GM10847 (cell line): Measurements from ENCODE around the gene TCF4.

Source experiments
- POLR2A ChIP-seq: IDR thresholded peaks from 2 replicates; pipeline ENCODE4 v1.6.1; 2011; ENCODE audit not compliant: insufficient read length; ENCODE audit errors: extremely low read depth

Gene TCF4

DNA sequence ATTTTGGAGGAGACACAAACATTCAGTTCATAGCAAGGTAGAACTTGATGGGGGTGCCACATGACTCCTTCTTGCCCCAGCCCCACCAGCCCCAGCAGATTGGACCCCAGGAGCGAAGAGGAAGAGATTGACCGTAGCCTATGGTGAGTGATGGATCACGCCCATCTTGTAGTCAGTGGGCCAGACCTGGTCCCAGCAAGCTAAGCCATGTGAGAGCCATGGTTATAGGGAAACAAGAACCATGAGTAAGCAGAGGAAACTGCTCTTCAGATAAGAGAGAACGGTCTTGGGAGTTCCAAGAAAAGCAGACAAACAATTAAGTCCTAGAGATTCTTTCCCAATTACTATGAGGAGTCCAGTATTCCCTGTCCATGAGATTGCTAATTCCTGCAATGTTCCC lies 4.6 kb upstream of the TCF4 start:
- TF ChIP-seq POLR2A = no peak

GRCh38 chr18:55592106-55592505 lies 4.1 kb upstream of the TCF4 start:
- no peak for TF ChIP-seq POLR2A

- peak; percentile 42 for TF ChIP-seq POLR2A
Measured at GRCh38 chr18:55589625-55590291, 1.8 kb upstream of the TCF4 start.

DNA sequence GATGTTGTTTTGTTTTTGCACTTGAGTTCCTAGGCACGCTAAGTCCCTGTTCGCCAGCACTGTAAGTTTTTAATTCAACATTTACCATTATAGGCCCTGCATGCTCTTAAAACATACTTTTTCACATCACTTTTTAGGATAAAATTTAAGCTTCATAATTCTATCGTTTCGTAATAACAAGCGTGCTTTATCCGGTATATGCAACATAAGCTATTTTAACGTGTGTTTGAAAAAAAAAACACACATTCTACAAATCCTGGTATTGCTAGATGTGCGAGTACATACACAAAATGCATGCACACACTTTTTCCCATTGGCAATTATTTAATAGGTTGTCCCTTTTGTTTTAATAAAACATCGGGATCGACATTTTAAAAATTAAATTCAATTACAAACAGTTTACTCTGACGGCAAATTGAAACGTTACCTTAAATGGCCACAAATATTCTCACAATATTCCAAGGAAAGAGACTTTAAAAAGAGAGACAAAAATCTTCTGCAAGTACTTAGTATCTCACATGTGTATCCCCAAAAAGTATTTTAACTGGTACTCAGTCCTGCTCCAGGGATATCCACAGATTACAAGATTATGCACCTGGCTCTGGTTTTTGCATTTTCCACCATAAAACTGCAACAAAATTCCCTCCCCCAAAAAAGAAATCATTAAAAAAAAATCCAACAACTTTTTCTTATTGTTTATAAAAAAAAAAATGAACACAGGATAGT lies 1.0 kb upstream of the TCF4 start:
- TF ChIP-seq POLR2A = no peak

GRCh38 chr18:55587418-55588110 lies 428 bp downstream of the TCF4 start:
- TF ChIP-seq POLR2A = no peak

GRCh38 chr18:55585920-55586561 lies 2.0 kb downstream of the TCF4 start:
- TF ChIP-seq POLR2A = no peak

DNA sequence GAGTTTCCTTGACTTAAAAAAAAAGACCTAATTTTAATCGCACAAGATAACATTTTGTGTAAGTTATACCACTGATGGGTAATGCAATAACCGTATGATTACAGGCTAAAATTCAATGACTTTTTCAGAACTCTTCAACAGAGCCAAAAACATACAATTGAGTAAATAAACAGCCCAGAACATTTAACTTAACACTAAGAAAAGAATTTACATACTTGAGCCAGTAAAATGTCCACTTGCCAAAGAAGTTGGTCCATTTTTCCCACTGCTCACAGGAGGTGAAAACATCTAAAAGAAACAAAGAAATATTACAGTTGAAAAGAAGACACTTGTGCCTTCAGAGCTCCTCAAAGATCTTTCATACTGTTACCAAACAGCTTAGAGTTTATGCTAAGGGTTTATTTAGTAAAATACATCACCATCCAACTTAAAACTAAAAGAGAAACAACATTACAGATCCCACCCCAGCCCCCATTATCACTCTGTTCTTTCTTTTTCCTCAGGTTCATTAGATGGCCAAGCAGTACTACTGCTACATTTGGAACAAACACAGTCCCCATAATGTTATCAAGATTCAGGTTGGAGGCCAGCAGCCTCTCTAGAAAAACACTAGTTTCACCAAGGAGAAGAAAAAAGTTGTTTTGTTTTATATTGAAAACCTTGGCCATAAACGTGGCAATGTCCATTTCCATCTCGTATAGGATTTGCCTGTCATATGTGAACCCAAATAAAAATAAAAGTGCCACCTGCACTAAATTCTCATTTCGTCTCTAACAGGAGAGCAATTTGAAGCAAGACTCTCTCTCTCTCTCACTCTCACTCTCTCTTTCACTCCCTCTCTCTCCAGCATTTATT lies 2.7 kb downstream of the TCF4 start:
- no peak for TF ChIP-seq POLR2A

DNA sequence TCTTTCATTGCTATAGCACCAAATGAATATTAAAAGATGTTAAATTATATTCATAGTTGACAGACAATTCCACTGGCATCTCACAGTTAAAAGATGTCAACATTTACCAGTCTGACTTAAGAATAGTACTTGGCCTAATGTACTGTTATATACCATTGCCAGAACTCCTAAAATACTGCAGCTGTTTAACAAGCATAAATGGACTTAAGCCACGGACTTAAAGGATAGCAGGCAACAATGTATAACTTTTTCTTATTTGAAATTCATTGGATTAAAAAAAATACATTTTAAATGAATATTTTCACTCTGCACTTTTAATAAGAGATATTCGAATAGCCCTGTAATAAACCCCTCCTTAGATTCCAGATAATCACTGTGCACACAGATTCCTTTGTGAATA lies 3.8 kb downstream of the TCF4 start:
- TF ChIP-seq POLR2A = no peak

GRCh38 chr18:55582325-55582724 lies 5.7 kb downstream of the TCF4 start:
- no peak for TF ChIP-seq POLR2A

- TF ChIP-seq POLR2A = no peak
Measured at GRCh38 chr18:55579501-55580270, 8.3 kb downstream of the TCF4 start.

DNA sequence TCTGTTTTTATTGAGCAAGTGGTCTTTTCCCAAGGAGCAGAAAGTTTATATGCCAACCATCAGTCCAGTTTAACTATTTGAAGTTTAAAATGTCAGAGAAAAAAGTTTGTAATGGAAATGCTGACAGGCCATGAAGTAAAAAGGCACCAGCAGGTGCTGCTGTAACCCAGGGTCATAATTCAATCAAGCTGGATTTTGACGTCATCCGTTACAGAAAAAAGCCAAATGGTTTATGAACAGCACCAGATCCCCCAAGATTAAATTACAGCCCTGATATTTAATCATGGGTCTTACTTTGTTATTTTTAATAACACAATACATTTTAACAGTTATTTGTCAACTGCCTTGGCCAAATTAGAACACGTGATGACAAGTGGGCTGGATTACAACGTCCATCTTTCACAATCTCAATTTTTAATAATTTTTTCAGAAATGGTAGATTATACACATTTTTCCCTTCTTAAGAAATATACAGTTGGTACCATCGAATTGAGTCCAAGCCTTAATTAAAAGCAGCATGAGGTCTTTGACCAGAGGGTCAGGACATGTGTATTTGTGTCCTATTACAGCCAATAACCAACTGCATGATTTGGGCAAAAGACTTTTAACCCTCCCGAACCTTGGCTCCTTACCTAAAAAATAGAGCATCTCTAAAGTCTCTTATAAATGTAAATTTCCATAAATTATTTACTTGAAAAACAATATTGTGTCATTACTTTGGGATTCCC lies 10.0 kb downstream of the TCF4 start:
- TF ChIP-seq POLR2A = no peak

DNA sequence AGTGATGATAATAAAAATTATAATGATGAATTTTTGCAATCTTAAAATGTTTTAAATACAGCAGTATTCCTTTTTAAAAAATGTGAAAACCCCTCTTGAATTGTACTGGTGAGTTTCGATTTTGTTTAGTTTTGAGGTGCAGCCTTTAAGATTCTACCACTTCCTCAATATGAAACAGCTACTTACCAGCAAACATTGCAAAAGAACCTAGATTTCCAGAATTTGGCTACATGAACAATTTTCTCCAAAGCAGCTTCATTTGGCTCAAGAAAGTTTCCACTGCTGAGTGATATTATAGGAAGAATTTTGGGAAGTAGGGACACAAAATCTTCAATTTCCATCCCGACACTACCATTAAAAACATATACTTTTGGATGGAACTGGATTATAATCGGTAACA lies 12.0 kb downstream of the TCF4 start:
- TF ChIP-seq POLR2A = no peak

- no peak for TF ChIP-seq POLR2A
Measured at GRCh38 chr18:55575066-55575465, 12.9 kb downstream of the TCF4 start.

GRCh38 chr18:55573386-55573785 lies 14.6 kb downstream of the TCF4 start:
- no peak for TF ChIP-seq POLR2A

- TF ChIP-seq POLR2A = no peak
Measured at GRCh38 chr18:55570966-55571365, 17.0 kb downstream of the TCF4 start.
